Measurements from ENCODE around the gene TCP11L2.
"Not testable (repeated sequence)": the region's sequence is repeated elsewhere in the genome, so short reads cannot be mapped to it uniquely, and the experiment has no call there.

TCP11L2 gene

GRCh38 chr12:106307181-106307580 is 4.6 kb downstream of the TCP11L2 start:
- H3K4me3 ChIP-seq (ENCODE audit: low read depth, low read length), result no peak overlapping the region
- no peak for TF ChIP-seq CTCF (IDR thresholded peaks at IDR 0.05; ENCODE audit: low read depth, low read length)

GRCh38 chr12:106308121-106308520 is 5.6 kb downstream of the TCP11L2 start:
- no peak overlapping the region for H3K4me3 ChIP-seq (ENCODE audit: low read depth, low read length)
- no peak for TF ChIP-seq CTCF (IDR thresholded peaks at IDR 0.05; ENCODE audit: low read depth, low read length)

- no peak for TF ChIP-seq CTCF (IDR thresholded peaks at IDR 0.05; ENCODE audit: low read depth, low read length)
These were observed 6.1 kb downstream of the TCP11L2 start for GRCh38 chr12:106308611-106309010.

GRCh38 chr12:106309671-106310505 is 7.4 kb downstream of the TCP11L2 start:
- TF ChIP-seq CTCF (IDR thresholded peaks at IDR 0.05; ENCODE audit: low read depth, low read length), result no peak
- H3K4me3 ChIP-seq (ENCODE audit: low read depth, low read length), result no peak overlapping the region

More at GRCh38 chr12:106308611-106309010, 6.1 kb downstream of the TCP11L2 start:
- H3K4me3 ChIP-seq (ENCODE audit: low read depth, low read length), result no peak overlapping the region

GRCh38 chr12:106310687-106311086 is 8.2 kb downstream of the TCP11L2 start:
- H3K4me3 ChIP-seq (ENCODE audit: low read depth, low read length), result no peak overlapping the region
- no peak for TF ChIP-seq CTCF (IDR thresholded peaks at IDR 0.05; ENCODE audit: low read depth, low read length)

GRCh38 chr12:106311139-106311538 is 8.6 kb downstream of the TCP11L2 start:
- no peak overlapping the region for H3K4me3 ChIP-seq (ENCODE audit: low read depth, low read length)
- TF ChIP-seq CTCF (IDR thresholded peaks at IDR 0.05; ENCODE audit: low read depth, low read length), result no peak

GRCh38 chr12:106313413-106313812 is 10.9 kb downstream of the TCP11L2 start:
- H3K4me3 ChIP-seq (ENCODE audit: low read depth, low read length), result not testable (repeated sequence)

GRCh38 chr12:106315523-106315922 is 13.0 kb downstream of the TCP11L2 start:
- H3K4me3 ChIP-seq (ENCODE audit: low read depth, low read length), result no peak overlapping the region
- no peak for TF ChIP-seq CTCF (IDR thresholded peaks at IDR 0.05; ENCODE audit: low read depth, low read length)

All from WI38 (cell line).